Ecto neural progenitor cell (in vitro differentiated cells): ENCODE data around the gene SPATC1L.
A peak's percentile ranks its signal among the peaks of the same experiment; 100 is the strongest.
"Not testable (repeated sequence)": the region's sequence is repeated elsewhere in the genome, so short reads cannot be mapped to it uniquely, and the experiment has no call there.

ENCODE experiments used
- DNase-seq: peaks from one replicate; pipeline ENCODE4 v3.0.0-alpha.2; 2018; ENCODE audit warnings: low spot score

SPATC1L gene

DNA sequence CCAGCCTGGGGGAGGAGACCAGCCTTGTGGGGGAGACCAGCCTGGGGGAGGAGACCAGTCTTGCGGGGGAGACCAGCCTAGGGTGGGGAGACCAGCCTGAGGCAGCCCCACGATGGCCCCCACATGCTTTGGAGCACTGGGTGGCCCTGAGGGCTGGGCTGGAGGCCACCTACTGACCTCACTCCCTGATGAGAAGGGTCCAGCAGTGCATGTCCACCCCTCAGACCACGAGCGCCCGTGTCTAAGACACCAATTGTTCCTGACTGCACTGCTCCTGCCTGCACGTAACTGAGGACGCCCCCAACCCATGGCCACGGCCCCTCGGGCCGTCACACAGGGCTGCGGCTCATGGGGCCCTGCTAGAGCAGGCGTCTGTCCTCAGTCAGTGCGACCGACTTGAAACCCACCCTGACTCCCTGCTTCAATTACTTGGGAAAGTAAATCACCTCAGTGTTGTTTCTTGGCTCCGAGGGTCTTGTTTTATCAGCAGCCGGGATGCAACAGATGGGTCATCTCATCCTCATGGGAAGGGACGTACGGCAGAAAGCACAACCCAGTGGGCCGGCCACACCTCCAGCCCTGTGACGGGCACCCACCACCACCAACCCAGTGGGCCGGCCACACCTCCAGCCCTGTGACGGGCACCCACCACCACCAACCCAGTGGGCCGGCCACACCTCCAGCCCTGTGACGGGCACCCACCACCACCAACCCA is at the start of gene SPATC1L:
Gene SPATC1L, minus strand, starts transcription at position 550 of the 715 bp plus-strand sequence. CDS start 1,643 bp downstream, outside the sequence.
- peak; percentile 76 for DNase-seq

- DNase-seq, result no peak
Measured at GRCh38 chr21:46229923-46230260, 45.6 kb upstream of the SPATC1L start.

- DNase-seq, result peak; percentile 93
Measured at GRCh38 chr21:46229133-46229922, 45.1 kb upstream of the SPATC1L start.

DNA sequence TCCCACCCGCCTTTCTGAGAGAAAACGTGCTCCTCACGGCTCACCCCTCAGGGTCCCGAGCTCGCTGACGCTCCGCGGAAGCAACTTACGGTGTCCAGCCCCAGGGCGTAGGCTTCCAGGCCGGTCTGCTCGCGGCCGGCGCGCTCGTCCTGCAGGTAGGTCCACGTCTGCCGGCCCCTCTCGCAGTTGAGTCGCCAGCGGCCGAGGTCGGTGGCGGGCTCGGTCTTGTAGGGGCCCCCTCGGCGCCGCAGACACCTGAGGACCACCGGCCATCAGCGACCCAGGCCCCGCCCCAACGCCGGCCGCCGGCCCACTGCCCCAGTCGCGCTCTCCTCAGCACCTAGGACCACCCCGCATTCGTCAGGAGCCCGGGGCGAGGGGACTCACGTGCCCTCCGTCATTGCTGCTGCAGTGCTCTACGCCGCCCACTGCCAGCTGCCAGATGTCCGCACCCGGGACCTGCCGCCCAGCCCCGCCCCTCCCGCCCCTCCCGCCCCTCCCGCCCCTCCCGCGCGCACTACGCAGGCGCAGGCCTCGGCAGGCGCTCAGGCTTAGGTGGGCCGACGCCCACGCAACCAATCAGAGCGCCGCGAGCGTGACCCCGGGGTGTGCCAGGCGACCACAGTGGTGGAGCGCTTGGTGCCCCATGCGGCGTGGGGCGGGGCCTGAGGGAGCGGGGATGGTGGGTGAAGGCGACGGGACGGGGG is 44.2 kb upstream of the SPATC1L start, which contains the start of gene LSS:
Gene LSS, minus strand, starts transcription at position 430 of the 707 bp plus-strand sequence. Its CDS starts 29 bp downstream, at position 401.
- peak; percentile 100 for DNase-seq

GRCh38 chr21:46227811-46228344 is 43.6 kb upstream of the SPATC1L start:
- no peak for DNase-seq

GRCh38 chr21:46226920-46227599 is 42.8 kb upstream of the SPATC1L start:
- peak; percentile 49 for DNase-seq

GRCh38 chr21:46226146-46226545 is 41.9 kb upstream of the SPATC1L start:
- DNase-seq, result peak; percentile 32

GRCh38 chr21:46223661-46224060 is 39.4 kb upstream of the SPATC1L start:
- DNase-seq, result not testable (repeated sequence)

DNA sequence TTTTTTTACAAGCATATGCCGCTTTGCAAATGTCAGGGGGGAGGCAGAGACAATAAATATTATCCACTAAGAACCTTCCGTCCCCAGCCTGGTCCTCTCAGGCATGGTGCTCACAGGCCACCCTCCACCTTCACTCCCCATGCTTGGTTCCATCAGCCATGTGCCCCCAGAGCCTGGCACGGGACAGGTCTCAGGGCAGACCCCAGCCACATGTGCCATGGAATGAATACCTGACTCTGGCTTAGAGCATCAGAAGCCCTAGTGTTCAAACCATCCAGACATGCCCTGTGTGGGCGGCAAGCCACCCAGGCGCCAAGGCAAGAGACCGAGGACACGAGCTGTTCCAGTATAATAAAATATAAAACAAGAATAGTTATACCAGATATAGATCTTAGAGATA is 39.0 kb upstream of the SPATC1L start:
- no peak for DNase-seq

DNA sequence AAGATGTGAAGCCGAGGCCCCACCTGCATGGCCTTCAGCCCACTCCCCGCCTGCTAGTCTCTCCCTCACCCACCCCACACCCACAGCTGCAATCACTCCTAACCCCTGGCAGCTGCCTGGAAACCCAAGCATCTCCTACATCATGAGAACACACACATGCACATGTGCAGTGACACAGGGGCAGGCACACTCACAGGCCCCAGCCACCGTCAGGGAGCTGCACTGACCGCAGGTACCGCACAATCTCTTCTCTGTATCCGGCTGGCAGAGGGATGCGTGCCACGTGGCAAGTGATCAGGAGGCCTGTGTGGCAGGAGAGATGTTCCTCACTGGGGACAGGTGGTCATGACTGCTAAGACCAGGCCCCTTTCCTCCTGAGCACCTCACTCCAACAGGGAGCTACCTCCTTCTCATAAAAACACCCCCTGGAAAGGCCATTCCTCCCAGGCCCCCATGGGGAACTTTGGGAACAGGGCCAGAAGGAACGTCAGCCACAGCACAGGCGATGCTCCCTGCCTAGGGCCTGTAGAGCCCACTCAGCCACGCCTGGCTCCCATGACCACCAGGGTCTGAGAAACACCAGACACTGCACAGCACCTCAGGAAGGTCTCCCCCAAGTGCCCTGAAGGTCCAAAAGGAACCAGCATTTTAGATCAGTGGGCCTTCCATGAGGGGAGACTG is 38.3 kb upstream of the SPATC1L start:
- DNase-seq, result peak; percentile 21

DNA sequence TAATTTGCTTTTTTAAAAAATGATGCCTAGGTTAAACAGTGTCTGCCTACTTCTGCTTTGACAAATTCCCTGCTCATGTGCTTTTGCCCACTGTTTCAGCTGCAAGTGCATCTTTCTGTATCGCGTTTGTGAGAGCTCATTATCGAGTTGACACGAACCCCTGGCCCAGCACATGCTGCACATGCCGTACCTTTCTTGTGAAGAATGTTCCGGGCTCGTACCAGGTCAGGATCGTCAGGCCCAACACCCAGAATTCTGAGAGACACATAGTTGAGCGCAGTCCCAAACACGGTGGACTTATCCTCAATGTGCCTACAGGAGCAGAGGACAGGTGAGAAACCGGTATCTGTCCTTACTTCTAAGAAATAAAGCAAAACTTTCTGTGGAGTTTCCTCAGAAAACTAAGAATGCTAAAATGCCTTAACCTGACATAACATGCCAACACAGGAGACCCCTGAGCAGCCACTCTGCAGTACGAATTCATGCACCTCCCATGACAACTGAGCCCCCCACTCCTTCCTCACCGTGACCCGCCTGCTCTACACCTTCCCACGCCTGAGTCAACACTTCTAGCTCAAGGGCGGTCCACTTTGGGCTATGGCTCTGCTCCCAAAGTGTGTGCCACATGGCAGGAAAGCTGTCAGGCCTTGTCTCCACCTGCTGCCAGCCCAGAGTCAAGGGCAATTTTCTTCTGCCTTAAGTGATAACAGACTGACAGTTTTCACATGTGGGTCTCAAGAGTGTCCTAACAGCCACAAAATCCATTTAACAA is 37.6 kb upstream of the SPATC1L start:
- no peak for DNase-seq

- peak; percentile 29 for DNase-seq
Measured at GRCh38 chr21:46220847-46221246, 36.6 kb upstream of the SPATC1L start.

GRCh38 chr21:46220275-46220810 is 36.1 kb upstream of the SPATC1L start:
- DNase-seq, result no peak

- peak; percentile 27 for DNase-seq
Measured at GRCh38 chr21:46219591-46220239, 35.5 kb upstream of the SPATC1L start.

DNA sequence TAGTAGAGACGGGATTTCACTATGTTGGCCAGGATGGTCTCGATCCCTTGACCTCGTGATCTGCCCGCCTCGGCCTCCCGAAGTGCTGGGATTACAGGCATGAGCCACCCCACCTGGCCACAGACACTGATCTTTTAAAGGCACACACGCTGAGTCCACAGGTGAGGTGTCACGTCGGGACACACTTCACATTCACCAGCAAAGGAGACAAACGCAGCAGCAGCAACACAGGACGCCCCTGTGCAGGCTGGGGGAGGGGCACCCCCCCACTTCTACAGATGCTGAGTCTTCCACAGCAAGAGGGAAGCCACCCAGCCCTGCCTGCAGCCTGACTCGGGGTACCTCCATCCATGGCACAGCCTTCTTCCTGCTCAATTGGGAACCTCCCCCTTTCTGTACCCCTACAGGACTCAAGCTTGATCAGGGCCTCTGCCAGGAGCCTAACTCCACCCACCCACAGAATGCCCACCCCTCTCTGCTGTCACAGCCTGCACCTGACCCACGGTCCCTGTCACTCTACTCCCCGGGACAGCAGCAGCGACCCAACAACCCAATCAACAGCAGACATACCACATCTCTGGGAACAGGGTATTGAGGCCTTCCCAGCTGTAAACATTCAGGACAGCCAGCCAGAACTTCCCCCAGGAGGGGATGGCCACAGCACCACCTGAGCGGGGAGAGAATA is 34.8 kb upstream of the SPATC1L start:
- DNase-seq, result peak; percentile 32

DNA sequence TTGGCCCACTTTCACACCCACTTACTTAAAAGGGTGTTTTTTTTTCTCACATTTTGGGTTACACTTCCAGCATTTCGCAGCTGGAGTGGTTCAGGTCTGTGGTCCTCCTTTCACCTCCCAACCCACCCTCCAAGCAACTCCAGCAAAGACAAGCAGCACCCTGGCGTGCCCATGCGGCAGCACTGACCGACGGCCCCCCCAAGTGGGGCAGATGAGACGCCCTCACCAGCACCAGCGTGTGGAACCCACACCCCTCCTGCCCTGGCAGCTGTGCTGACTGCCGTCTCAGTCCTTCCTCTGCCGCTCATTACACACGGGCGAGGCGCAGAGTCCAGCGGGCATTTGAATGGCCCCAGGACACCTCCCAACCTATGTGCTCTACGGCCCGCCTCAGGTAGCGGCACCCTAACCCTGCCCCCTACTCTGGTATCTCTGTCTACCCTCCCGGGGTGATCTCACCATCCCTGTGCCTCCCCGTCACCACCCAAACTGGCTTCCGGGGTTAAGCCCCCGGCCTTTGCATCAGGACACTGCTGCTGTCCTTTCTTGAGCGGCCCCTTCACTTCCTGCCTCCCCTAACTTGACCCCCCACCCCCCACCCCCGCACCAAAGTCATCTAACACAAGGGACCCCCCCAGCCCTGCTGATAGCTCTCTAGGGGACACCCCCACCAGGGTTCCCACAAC is 33.4 kb upstream of the SPATC1L start:
- DNase-seq, result no peak

DNA sequence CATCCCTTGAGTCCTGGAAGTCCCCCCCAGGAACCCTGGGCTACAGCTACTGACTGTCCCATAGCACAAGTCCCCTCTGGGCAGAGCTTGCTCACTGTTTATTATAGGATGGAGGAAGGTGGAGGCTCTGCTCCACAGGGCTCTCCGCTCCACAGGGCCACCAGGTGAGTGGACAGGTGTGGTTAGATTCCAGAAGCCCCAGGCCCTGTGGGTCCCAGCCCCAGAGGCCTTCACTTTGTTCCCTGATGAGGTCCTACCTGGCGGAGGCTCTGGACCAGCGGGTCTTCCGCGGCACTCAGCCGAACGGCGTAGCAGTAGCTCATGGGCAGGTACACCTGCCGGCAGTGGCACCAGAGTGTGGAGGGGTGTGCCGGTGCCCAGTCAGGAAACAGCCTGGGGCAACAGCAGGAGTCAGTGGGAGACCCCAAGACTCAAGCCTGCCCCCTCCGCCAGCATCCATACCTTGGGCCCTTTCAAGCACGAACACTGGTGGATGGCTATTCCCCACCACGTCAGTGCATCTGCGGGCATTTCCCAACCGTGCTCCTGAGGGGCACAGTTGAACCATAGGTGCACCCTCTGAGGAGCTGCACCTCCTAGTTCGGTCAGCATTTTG is 32.0 kb upstream of the SPATC1L start:
- no peak for DNase-seq
